LoVo (cell line): Measurements from ENCODE around the gene RPS19.

Experiments used
- DNase-seq: peaks from one replicate; pipeline ENCODE4 v3.0.0-alpha.2; 2016; ENCODE audit warnings: low spot score

Gene RPS19

DNA sequence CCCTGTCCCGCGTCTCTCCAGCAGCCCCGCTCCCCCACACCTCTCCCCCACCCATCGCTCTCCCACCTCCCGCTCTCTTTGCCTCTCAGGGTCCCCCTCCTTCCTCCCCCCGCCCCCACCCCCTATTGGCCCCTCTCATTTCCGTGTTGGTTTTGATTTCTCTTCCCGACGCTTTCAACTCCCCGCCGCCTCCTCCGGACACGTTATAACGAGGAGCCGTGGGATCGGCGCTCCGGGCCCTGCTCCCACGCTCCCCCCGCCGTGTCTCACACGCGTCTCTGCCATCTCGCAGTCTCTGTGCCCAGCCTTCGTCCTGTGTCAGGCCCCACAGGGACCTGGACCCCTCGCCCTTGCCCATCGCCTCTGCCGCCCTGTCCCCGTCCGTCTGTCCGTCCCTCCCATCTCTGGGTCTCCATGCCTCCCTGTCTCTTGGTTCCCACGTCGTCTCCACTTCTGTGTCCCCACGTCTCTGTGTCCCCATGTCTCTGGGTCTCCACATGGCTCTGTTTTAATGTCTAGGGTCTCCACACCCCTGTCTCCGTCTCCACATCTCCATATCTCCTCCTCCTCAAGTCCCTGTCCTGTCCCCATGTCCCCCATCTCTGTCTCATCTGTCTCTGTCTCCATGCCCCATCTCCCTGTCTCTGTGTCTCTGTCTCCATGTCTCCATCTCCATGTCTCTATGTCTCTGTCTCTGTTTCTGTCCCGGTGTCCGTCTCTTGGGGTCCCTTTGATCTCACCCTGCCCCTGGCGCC, 55.1 kb downstream of the RPS19 start:
- no peak for DNase-seq

DNA sequence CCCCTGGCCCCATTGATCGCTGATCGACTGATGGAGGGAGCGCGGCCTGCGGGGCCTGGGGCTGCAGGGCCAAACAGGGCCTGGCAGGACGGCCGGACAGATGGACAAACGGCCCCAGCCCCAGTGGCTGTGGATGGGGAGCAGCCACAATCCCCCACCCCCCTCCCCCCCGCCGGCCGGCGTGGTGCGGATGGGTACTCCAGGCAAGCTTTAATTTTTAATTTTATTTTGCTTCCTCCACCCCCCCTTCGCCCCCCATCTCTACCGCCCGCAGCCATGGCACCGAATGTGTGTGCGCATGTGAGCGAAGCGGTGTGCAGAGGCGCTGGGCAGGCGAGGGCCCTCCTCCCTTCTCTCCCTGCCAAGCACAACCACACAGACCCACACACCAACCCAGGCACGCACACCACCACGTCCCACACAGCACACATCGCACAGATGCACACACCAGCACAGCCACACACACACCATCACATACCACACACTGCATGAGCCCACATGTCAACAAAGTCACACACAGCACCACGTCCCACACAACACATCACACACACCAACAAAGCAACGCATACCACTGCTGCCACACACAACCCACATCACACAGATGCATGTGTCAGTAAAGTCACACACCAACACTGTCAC, 55.8 kb downstream of the RPS19 start:
- no peak for DNase-seq

DNA sequence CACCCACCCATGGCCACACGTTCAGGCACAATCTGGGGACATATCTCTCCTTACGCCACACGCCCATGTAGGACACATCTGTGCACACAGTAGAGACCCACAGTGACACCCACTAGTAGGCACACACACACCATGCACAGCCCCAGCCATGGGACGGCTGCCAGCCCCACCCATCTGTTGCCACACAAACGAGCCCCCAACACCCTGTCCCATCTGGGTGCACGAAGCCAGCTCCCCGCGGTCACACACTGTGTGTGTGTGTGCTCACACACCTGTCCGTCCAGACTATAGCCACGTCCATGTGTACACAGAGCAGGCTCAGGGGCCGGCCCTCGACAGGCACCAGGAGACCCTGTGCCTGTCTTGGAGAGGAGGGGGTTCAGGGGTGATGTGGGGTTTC, 57.6 kb downstream of the RPS19 start:
- no peak for DNase-seq

- DNase-seq, result no peak
Measured at GRCh38 chr19:41918095-41918494, 58.0 kb downstream of the RPS19 start.

DNA sequence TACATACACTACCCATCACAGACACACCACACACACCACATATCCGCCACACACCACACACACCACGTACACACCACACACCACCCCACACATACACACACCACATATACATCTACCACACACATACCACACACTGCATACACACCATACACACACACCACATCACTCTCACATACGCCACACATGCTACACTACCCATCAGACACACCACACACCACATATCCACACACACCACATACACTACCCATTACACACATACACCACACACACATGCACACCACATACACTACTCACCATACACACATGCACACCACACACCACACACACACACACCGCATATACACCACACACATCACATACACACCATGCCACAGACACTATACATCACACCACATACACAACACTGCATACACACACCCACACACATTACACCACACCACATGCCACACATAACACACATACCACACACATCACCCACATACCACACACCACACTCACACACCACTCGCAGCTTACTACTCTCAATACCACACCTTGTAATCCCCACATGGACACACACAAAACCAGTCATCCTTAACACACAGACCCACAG, 58.7 kb downstream of the RPS19 start:
- DNase-seq, result no peak

- no peak for DNase-seq
Measured at GRCh38 chr19:41919948-41920712, 60.1 kb downstream of the RPS19 start.

- no peak for DNase-seq
Measured at GRCh38 chr19:41920882-41921576, 61.0 kb downstream of the RPS19 start.

- no peak for DNase-seq
Measured at GRCh38 chr19:41921577-41922576, 61.8 kb downstream of the RPS19 start.
